UCSD-AML1 (cell line): Measurements from ENCODE around the gene ARID1A.

Source experiments
- DNase-seq: peaks from one replicate; lab custom pipeline; 2025; ENCODE audit not compliant: unreplicated experiment; lab: John Stamatoyannopoulos, UW

ARID1A gene

DNA sequence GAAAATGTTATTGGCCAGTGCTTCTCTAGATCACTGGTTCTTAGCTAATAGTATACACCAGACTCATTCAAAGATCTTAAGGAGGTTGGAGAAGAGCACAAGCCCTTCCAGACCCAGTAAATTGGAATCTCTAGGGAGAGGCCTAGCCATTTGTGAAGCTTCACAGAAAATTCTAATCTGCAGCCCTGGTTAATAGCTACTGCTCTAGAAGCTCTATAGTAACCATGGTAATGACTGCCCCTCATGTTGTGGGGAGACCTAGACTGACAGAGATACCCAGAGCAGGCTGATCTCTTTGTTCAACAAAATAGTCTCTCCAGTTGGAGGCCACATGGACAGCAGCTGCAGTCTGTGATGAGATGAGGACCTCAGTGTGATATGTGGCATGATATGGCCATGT lies 31.7 kb downstream of the ARID1A start:
- no peak for DNase-seq

GRCh38 chr1:26728645-26729044 lies 32.8 kb downstream of the ARID1A start:
- DNase-seq, result no peak

DNA sequence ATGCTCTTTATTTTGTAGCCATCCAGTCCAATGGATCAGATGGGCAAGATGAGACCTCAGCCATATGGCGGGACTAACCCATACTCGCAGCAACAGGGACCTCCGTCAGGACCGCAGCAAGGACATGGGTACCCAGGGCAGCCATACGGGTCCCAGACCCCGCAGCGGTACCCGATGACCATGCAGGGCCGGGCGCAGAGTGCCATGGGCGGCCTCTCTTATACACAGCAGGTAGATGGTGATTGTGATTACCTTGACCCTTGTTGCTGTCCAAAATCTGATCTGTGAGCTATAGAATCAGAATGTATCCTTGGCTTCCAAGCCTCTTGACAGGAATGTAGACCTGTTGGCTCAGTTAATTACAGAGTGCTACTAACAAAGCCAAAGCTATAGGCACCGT lies 33.8 kb downstream of the ARID1A start:
- no peak for DNase-seq

DNA sequence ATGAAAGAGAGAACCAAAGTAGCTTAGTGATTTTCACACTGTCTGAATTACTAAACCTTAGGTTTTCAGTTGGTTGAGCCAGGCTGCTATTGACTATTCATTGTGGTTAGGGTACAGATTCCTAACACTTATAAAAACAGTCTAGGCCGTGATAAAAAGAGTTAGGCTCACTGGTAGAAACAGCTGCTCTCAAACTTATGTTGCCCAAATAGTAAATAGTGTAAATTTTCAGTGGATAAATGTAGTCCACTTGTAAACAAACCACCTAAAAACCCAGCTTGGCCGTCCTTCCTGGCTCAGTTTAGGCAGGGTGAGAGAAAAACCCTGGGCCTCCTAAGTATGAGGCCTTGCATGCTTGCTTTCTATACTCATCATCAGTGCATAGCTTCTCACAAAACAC lies 34.9 kb downstream of the ARID1A start:
- no peak for DNase-seq

DNA sequence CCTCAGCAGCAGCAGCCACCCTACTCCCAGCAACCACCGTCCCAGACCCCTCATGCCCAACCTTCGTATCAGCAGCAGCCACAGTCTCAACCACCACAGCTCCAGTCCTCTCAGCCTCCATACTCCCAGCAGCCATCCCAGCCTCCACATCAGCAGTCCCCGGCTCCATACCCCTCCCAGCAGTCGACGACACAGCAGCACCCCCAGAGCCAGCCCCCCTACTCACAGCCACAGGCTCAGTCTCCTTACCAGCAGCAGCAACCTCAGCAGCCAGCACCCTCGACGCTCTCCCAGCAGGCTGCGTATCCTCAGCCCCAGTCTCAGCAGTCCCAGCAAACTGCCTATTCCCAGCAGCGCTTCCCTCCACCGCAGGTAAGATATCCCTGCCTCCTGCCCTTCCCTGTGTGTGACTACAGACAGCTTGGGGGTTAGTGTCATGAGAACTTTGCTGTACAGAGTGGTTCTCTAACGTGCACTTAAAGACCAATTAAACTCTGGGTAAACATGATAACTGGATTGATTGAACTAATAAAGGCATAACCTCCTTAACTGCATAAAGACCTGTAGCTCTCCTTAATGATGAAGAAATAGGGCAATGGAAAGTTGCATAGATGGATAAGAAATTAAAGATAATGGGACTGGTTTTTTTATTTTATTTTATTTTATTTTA lies 35.6 kb downstream of the ARID1A start:
- no peak for DNase-seq

GRCh38 chr1:26733392-26733791 lies 37.6 kb downstream of the ARID1A start:
- no peak for DNase-seq

DNA sequence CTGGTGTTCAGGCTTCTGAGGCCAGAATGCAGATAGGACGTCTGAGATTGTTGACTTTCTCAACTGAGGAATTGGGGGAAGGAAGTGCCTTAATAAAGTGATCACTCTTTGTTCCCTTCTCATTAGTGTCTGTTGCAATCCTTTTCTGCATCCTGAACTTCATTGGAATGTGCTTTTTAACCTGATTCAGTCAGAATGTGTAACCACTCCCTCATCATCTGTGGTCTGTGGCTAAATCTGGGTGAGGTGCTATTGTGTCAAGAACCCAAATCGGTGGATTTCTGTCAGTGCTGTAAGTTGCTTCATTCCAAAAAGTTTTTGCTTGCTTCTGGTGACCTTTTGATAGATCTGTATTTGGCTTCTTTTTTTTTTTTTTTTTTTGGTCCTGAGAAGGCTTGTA lies 38.2 kb downstream of the ARID1A start:
- DNase-seq, result no peak

DNA sequence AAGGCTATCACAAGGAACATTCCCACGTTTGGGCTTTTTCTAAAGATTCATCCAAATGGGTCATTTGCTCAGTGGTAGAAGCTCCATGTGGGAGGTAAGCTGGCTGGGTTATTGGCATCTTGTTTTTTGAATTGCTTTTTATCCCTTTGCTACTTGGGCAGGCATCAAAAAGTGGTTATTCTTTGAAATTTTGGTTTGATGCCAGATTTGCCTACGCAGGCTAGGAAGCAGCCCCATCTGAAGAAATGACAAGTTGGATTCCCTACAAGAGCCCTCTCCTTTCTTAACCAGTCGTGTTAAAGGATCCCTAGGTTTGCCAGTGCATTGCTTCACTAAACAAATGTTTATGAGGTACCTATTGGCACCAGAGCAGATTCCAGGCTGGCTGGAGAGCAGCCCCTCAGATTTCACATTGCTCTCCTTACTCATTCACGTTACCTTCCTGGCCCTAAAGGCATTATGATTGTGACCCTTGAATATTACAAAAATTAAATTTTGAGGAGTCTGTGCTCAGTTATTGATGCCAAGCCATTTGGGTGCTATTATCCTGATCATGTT lies 38.8 kb downstream of the ARID1A start:
- no peak for DNase-seq

DNA sequence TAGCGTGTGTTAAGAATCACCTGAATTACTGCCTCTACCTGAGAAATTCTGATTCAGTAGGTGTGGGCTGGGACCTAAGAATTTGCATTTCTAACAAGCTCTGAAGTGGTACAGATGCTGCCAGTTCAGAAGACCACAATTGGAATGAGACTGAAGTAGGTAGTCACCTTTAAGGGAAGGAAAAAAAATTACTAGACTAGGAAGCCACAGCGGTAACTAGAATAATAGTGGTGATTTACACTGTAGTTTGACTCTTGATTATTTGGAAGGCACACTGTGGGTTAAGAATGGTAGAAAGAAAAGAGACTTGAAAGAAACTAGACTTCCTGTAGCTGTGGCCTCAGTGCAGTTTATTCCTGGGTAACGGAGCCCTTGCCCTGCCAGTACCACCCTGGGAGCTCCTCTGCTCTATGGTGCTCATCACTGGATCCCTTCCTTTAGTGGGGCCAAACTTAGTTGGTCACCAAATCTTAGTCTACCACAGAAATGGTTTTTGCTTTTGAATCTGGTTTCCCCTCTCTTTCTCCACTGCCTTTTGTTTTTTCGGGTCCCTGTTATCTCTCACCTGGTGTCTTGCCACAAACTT lies 43.6 kb downstream of the ARID1A start:
- DNase-seq, result no peak

- no peak for DNase-seq
Measured at GRCh38 chr1:26740023-26740634, 44.3 kb downstream of the ARID1A start.

GRCh38 chr1:26740952-26741351 lies 45.1 kb downstream of the ARID1A start:
- DNase-seq, result no peak

- DNase-seq, result no peak
Measured at GRCh38 chr1:26743426-26744059, 47.7 kb downstream of the ARID1A start.

DNA sequence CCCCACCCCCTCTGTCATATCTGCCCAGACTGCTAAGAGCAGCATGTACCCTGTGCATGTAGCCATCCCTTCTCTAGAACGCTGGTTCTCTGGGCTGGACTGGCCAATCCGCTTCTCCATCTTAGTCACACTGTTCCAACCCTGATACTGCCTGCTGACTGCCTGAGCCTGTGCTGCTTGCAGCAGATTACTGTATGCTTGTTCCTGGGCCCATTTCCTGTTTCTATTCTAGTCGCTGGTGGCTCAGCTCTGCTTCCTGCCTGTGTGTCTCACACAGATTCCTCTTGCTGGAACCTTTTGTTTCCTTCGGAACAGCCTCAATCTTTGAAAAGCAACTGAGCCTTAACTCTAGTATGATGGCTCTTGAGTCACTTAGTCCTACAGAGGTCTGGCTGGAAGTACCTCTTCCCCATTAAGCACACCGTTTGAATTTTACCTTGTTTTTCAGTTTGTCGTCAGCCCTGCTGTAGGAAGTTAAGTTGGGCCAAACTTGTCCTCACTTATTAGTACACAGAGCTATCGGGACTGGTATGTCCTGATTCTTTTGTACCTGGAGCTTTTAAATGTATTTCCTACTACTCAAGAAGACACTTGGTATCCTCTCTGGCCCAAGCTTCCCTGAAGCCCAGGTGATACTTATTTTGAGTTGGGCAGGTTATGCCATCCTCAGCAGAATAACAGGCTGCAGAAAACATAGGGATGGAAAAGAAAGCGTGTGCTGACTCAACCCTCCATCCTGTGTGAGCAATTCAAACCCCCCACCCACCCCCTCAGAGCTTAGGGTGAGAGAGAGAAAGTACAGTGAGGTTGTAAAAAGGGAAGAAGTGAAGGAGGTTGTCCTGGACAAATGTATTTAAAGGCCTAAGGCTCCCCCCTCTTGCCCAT lies 48.5 kb downstream of the ARID1A start:
- peak; percentile 84 for DNase-seq

DNA sequence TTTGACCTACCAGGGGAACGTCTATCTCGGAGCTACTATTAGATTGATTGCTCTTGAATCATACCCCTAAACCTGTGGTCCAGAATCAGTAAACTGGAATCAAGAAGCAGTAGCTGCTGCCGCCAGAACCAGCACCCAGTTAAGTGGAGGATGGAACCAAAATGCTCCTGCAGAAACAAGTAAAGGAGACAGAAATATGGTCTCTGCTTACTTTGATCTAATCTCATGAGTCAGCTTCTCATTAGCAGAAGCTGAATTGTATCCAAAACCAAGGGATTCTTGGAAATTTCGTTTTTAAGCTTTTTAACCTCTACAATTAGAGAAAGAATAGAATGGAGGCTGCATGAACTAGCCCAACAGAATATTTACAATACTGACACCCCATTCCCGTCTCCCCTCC lies 49.4 kb downstream of the ARID1A start:
- no peak for DNase-seq

GRCh38 chr1:26747048-26747447 lies 51.2 kb downstream of the ARID1A start:
- no peak for DNase-seq

- no peak for DNase-seq
Measured at GRCh38 chr1:26748351-26748750, 52.5 kb downstream of the ARID1A start.

- no peak for DNase-seq
Measured at GRCh38 chr1:26749458-26749857, 53.6 kb downstream of the ARID1A start.

DNA sequence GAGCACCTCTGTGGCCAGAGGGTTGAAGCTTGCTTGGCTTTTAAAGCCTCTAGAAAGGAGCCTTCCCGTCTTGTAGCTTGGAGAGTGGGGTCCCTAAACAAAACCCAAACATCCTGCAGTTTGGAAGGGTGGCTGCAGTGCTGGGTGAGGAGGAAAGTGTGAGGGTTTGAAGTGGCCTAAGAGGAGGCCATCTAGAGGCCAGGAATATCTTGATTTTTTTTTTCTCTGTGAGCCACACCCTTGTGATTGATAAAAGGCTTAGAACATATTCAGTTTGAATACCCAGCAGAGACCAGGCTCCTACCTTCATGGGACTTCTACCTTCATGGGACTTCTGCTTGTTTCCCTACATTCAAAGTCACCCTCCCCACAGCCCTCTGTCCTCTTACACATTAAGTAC lies 54.6 kb downstream of the ARID1A start:
- DNase-seq, result no peak

- no peak for DNase-seq
Measured at GRCh38 chr1:26752519-26752918, 56.7 kb downstream of the ARID1A start.

DNA sequence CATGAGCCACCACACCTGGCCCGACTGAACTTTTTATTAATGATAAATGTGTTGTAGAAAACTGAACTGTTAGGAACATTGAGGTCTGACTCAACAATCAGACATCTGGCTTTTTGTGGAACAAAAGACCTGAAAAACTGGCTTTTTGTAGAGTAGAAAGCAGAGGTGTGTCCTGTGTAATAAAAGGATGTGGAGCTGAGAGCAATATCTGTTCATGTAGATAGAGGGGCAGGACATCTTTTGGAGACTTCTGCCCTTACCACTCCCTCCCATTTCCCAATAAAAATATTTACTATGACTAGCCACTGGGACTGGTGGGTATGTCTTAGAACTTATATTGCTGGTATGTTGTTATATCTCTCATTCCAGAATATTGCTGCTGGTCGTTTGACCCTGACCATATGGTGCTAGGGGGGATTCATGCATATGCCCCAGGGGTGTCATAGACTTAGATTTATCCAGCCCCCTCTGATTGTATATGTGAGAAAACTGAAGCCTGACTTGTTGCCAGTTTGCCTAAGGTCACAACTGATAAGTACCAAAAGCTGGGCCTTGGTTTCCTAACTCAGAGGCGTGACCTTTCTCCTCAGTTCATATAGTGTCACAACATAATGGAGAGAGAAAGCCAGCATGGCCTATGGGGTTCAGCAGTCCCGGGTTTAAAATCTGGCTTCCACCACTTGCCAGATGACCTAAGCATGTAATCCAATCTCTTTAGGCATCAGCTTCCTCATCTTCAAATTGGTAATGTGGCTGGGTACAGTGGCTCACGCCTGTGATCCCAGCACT lies 58.5 kb downstream of the ARID1A start:
- no peak for DNase-seq
